Skeletal muscle tissue (tissue), 4 donors: Measurements from ENCODE around the gene PSMD8. TPM values are rescaled to one million over a fixed set of nuclear protein-coding genes. Genes with fewer than 3 reads are reported as not detected.

Experiments
- H3K27ac ChIP-seq: one replicate; pipeline ENCODE4 v1.7.0; 2013; ENCODE audit warnings: mild to moderate bottlenecking, low read depth, low read length, inconsistent platforms
- H3K27me3 ChIP-seq, 3 donors: one replicate each; pipeline ENCODE4 v1.7.0; 2013; ENCODE audit warnings: low read length in 3 of 3; ENCODE audit not compliant: control insufficient read depth in 3 of 3, insufficient read depth in 3 of 3
- H3K36me3 ChIP-seq, 3 donors: one replicate each; pipeline ENCODE4 v1.7.0; 2013; ENCODE audit warnings: low read length in 3 of 3; ENCODE audit not compliant: control insufficient read depth in 3 of 3, insufficient read depth in 3 of 3
- H3K4me1 ChIP-seq, 3 donors: one replicate each; pipeline ENCODE4 v1.7.0; 2013; ENCODE audit warnings: low read length in 3 of 3, mild to moderate bottlenecking in 3 of 3; ENCODE audit not compliant: control insufficient read depth in 3 of 3, insufficient read depth in 3 of 3
- H3K4me3 ChIP-seq, 3 donors: one replicate each; pipeline ENCODE4 v1.7.0; 2013; ENCODE audit warnings: low read length in 3 of 3
- H3K9ac ChIP-seq, 3 donors: one replicate each; pipeline ENCODE4 v1.7.0; 2013; ENCODE audit warnings: low read length in 3 of 3, mild to moderate bottlenecking in 3 of 3, moderate library complexity in 2 of 3, low read depth in 1 of 3
- H3K9me3 ChIP-seq, 3 donors: one replicate each; pipeline ENCODE4 v1.7.0; 2013; ENCODE audit warnings: low read length in 3 of 3; ENCODE audit not compliant: control insufficient read depth in 3 of 3
- total RNA-seq: library from RNA; depleted of rRNA; stranded (reverse); fragments of >200 nt; gene quantifications from one replicate; pipeline ENCODE4 v1.2.3, GENCODE V29; 2014
- donor health status: Osteomylitis.

Gene PSMD8
- total RNA-seq, 1 donor from 2014 or later: 129 TPM

DNA sequence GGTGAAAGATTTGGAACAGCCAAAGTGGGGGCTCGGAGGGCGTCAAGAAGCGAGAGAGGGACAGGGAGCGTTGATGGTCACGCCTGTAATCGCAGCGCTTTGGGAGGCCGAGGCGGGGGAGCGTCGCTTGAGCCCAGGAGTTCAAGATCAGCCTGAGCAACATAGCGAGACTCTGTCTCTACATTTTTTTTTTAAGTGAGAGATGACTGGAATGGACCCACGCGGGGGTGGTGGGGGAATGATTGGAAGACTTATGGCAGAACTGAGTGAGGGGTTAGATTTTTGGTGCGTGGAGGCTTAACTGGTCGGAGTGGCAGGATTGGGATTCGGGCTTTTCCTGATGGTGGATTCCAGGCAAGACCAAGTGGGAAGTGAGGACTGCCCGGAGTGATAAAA, 725 bp downstream of the PSMD8 start:
- no peaks in the 10 kb centered on the region for H3K9me3 ChIP-seq
- peaks cover 0 to 2% (median 0%) of the 10 kb centered on the region in 3 donors for H3K27me3 ChIP-seq

DNA sequence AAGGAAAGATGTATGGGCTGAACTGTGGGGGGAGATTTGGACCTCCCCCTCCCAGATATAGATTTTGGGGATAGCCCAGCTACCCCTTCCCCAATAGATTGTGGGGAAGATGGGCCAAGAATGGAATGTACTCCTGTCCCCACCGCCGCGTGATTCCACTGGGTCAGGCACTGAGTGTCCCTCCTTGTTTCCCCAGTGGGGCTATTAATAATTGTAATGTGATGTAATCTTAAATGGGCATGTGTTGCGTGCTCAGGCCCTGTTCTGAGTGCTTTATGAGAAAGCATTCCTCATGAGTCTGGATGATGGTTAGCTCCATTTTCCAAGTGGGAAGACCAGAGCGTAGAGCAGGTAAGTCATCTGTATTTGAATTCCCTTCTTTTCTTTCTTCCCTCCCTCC, 1.4 kb downstream of the PSMD8 start:
- Histone ChIP-seq H3K27ac (peak overlapping the region; percentile 95), H3K4me3 (peak overlapping the region; percentile 91 to 93 (median 93)), H3K9me3 (no peaks in the 10 kb centered on the region), H3K9ac (peak overlapping the region; percentile 81 to 99 (median 98)), H3K36me3 (peaks cover 25 to 40% (median 31%) of the 10 kb centered on the region in 3 donors), H3K4me1 (peaks cover 20 to 30% (median 25%) of the 10 kb centered on the region in 3 donors), H3K27me3 (no peaks in the 10 kb centered on the region)

More for the DNA sequence above, 725 bp downstream of the PSMD8 start:
- Histone ChIP-seq H3K36me3 (peaks cover 20 to 33% (median 25%) of the 10 kb centered on the region in 3 donors), H3K4me3 (peak overlapping the region; percentile 91 to 93 (median 93)), H3K27ac (peak overlapping the region; percentile 95), H3K9ac (peak overlapping the region; percentile 81 to 99 (median 98)), H3K4me1 (peaks cover 20 to 30% (median 25%) of the 10 kb centered on the region in 3 donors)

DNA sequence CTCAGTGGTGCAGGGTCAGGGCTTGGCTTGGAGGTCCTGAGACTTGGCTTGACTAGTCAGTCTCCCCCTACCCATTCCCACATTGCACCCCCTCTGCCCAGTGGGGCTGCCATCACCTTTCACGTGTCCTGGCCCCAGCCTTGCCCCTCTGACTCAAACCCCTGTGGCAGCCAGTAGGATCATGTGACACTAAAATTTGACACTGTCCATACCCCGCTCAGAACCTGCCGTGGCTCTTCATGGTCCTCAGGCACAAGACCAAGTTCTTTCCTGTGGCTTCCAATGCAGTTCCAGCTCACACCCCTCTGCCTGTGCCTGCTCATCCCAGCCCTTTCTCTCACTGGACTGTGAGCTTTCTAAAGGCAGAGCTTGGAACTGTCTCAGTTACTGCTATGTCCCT, 2.2 kb downstream of the PSMD8 start:
- Histone ChIP-seq H3K9ac (peak overlapping the region; percentile 21 to 99 (median 98)), H3K36me3 (peaks cover 33 to 48% (median 39%) of the 10 kb centered on the region in 3 donors), H3K27me3 (peaks cover 0 to 6% (median 4%) of the 10 kb centered on the region in 3 donors), H3K27ac (peak overlapping the region; percentile 95), H3K9me3 (no peaks in the 10 kb centered on the region), H3K4me3 (peak overlapping the region; percentile 15 to 93 (median 91)), H3K4me1 (peaks cover 20 to 30% (median 25%) of the 10 kb centered on the region in 3 donors)

DNA sequence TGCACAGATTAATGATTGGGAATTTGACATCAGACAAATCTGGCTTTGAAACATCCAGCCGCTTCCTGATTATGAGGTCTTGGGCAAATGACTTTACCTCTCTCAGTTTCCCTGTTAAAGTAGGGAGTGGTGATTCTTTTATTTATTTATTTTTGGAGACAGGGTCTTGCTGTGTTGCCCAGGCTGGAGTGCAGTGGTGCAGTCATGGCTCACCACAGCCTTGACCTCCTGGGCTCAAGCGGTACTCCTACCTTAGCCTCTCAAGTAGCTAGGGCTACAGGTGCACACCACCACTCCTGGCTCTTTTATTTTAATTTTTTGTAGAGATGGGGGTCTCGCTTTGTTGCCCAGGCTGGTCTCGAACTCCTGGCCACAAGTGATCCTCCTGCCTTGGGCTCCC, 2.7 kb downstream of the PSMD8 start:
- Histone ChIP-seq H3K27ac (peak overlapping the region; percentile 95), H3K27me3 (peaks cover 0 to 9% (median 6%) of the 10 kb centered on the region in 3 donors), H3K4me1 (peaks cover 20 to 30% (median 25%) of the 10 kb centered on the region in 3 donors), H3K4me3 (peak overlapping the region in 1 of 3 donors; percentile 91), H3K36me3 (peaks cover 38 to 53% (median 44%) of the 10 kb centered on the region in 3 donors), H3K9ac (peak overlapping the region in 2 of 3 donors; percentile 38 to 99), H3K9me3 (no peaks in the 10 kb centered on the region)

DNA sequence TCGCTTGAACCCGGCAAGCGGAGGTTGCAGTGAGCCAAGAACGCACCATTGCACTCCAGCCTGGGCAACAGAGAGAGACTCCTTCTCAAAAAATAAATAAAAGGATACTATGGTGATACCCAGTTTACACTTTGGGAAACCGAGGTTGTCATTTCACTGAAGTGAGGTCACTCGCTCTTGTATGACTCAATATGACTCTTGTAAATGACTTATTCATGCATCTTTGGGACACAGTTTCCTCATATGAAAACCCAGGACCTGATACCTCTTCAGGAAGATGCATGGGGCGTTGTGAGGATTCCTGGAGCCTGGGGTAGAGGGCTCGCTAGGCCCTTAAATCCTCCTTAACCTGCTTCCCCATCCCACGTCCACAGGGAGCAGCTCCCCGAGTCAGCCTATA, 4.5 kb downstream of the PSMD8 start:
- Histone ChIP-seq H3K9ac (no peak overlapping the region), H3K9me3 (no peaks in the 10 kb centered on the region), H3K27me3 (peaks cover 0 to 12% (median 9%) of the 10 kb centered on the region in 3 donors), H3K4me3 (no peak overlapping the region), H3K27ac (no peak overlapping the region), H3K36me3 (peaks cover 54 to 69% (median 60%) of the 10 kb centered on the region in 3 donors), H3K4me1 (peaks cover 20 to 29% (median 23%) of the 10 kb centered on the region in 3 donors)

DNA sequence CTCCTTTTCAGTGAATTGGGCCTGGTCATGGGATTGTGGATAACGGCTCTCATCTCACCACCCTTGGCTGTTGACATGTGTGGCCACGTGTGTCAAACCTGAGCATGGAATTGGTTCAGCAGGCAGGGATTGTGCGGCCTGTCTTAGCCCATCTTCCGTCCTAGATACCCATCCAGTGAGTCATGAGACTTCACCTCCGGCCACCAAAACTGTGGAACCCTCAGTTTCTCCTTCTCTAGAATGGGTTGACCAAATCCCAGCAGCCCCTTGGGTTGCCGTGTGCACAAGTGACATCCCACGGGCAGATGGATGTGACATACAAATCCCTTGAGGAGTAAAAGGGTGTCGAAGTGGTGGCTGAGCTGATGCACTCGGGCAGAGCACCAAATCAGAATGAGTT, 6.8 kb downstream of the PSMD8 start:
- H3K36me3 ChIP-seq: peaks cover 63 to 79% (median 67%) of the 10 kb centered on the region in 3 donors
- H3K9ac ChIP-seq: no peak overlapping the region
- no peaks in the 10 kb centered on the region for H3K9me3 ChIP-seq
- H3K4me3 ChIP-seq: no peak overlapping the region
- peaks cover 10 to 12% (median 11%) of the 10 kb centered on the region in 3 donors for H3K4me1 ChIP-seq
- H3K27me3 ChIP-seq: peaks cover 0 to 15% (median 12%) of the 10 kb centered on the region in 3 donors
- H3K27ac ChIP-seq: no peak overlapping the region

DNA sequence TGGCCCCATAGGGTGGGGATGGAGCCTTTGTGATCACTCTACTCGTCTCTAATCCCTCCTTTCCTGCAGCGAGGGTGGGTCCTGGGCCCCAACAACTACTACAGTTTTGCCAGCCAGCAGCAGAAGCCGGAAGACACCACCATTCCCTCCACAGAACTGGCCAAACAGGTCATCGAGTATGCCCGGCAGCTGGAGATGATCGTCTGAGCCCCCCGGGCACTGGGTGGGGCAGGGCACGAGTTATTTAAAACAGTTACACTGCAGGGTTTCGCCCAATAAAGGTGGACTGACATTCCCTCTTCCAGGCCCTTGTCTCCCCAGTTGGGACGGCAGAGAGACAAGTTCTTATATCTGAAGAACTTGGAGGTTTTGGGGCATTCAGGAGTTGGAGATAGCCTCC, 8.8 kb downstream of the PSMD8 start:
- peaks cover 0 to 15% (median 12%) of the 10 kb centered on the region in 3 donors for H3K27me3 ChIP-seq
- H3K36me3 ChIP-seq: peaks cover 55 to 61% (median 57%) of the 10 kb centered on the region in 3 donors
- H3K4me1 ChIP-seq: peaks cover 8 to 15% (median 15%) of the 10 kb centered on the region in 3 donors
- H3K27ac ChIP-seq: no peak overlapping the region
- no peak overlapping the region for H3K9ac ChIP-seq
- H3K4me3 ChIP-seq: no peak overlapping the region
- no peaks in the 10 kb centered on the region for H3K9me3 ChIP-seq

DNA sequence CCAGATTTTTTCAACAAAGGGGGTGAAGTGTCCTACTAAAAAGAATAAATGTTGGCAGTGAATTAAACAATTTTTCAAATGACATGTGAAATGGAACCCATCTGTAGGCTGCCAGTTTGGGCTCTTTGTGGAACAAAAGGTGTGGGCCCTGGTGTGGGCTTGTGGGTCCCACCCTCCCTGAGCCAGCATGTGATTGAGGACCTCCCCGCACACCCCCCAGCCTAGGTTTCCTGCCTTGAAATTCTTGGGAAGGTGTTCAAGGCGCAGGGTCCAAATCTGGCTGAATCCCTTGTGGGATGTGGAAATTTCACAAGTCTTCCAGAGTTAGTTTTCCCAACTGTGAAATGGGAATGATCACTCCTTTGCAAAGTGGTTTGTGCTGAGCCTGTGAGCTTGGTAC, 9.4 kb downstream of the PSMD8 start:
- H3K27ac ChIP-seq: no peak overlapping the region

DNA sequence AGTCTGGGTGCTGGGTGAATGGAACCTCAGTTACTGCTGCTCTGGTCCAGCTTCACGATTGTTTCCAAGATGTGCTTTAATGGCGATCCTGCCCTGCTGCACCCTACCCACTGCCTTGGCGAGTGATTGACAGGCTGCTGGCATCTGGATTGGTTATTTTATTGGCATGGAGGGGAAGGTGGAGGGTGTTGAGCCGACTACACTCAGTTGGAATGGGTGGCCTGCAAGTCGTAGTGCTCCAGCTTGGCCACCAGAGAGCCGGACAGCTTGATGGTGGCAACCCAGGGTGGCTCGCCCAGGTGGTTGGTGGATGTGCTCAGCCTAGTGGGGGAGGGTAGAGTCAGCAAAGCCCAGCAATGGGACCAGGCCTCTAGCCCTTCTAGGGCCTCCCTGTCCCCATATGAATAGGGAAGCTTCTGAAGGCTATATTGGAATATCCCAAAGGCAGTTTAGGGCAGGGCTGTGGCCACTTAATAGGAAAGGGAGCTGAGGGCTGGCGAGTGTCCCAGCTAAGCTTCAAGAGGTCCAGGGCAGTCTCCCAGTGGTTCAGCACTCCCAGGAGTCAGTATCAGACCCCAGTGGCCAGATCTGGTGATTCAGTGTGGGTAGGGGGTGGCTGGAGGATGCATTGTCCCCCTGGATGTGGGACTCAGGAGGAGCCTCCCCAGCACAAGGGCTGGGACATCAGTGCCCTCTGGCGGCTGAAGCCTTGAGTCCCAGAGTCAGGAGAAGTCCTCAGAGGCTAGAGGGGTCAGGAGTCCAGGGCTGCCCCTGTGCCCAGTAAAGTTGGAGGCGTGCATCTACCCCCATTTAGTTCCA, 10.0 kb downstream of the PSMD8 start:
- H3K27ac ChIP-seq: no peak overlapping the region
- H3K27me3 ChIP-seq: peaks cover 0 to 15% (median 12%) of the 10 kb centered on the region in 3 donors
- H3K9me3 ChIP-seq: no peaks in the 10 kb centered on the region
- H3K36me3 ChIP-seq: peaks cover 48 to 53% (median 50%) of the 10 kb centered on the region in 3 donors
- H3K4me1 ChIP-seq: peaks cover 12 to 21% (median 20%) of the 10 kb centered on the region in 3 donors
- H3K9ac ChIP-seq: no peak overlapping the region
- no peak overlapping the region for H3K4me3 ChIP-seq

More for the DNA sequence above, 9.4 kb downstream of the PSMD8 start:
- Histone ChIP-seq H3K9ac (no peak overlapping the region), H3K9me3 (no peaks in the 10 kb centered on the region), H3K36me3 (peaks cover 55 to 60% (median 57%) of the 10 kb centered on the region in 3 donors), H3K4me1 (peaks cover 8 to 17% (median 17%) of the 10 kb centered on the region in 3 donors), H3K27me3 (peaks cover 0 to 15% (median 12%) of the 10 kb centered on the region in 3 donors), H3K4me3 (no peak overlapping the region)
